ENCODE measurements around the gene TGFB2.

- TF ChIP-seq CTCF (IDR thresholded peaks at IDR 0.05) (no peak), POLR2A (IDR thresholded peaks at IDR 0.05) (no peak)
Observed at GRCh38 chr1:218301217-218301616, 43.9 kb upstream of the TGFB2 start.
